ENCODE data around the gene KCNC4.

Gene KCNC4

DNA sequence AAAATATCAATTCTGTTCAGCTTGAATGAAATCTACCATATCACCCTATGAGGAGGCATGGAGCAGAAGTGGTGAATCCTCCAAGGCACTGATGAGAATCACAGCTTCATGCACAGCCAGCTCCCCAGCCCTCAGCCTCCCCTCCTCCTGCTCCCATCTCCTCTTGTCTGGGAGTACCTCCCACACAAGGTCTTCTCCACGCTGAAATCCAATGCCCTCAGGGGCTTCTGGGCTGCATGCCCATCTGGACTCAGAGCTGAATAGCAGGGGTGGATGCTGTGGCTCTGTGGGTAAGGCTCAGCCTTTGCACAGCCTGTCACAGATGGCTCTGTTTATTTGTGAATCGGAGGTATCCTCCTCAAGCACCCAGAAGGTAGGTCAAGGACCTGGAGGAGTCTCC is 48.6 kb downstream of the KCNC4 start:
- no peak for DNase-seq

DNA sequence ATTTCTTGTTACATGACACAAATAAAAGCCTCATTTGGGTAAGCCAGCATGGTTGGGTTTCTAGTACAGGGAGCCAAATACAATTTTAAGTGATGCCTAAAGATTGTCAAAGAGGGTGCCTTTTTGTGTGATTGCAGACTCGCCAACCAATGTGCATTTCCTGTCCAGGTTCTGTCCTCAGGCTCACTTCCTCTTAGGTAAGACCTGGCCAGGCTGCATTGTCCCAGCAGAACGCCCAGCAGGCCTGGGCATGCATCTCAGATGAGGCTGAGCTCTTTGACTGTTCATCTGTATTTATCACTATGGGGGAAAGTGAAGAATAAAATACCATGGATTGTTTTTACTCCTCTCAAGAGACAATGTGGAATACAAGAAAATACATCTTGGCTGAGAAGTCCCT is 49.7 kb downstream of the KCNC4 start:
- DNase-seq: no peak

Measured in cerebellar nuclear complex (tissue), 1 donor.